ENCODE data around the gene MAPRE3.

Gene MAPRE3

GRCh38 chr2:26951236-26951635, 19.2 kb upstream of the MAPRE3 start:
- no peak for DNase-seq

GRCh38 chr2:26952374-26952773, 18.1 kb upstream of the MAPRE3 start:
- no peak for DNase-seq

GRCh38 chr2:26954135-26954534, 16.3 kb upstream of the MAPRE3 start:
- DNase-seq: no peak

- DNase-seq: no peak
Measured at GRCh38 chr2:26957041-26957440, 13.4 kb upstream of the MAPRE3 start.

- no peak for DNase-seq
Measured at GRCh38 chr2:26957534-26957933, 12.9 kb upstream of the MAPRE3 start.

GRCh38 chr2:26959331-26959730, 11.1 kb upstream of the MAPRE3 start:
- DNase-seq: no peak

- no peak for DNase-seq
Measured at GRCh38 chr2:26964446-26965130, 5.8 kb upstream of the MAPRE3 start.

GRCh38 chr2:26968001-26968400, 2.4 kb upstream of the MAPRE3 start:
- no peak for DNase-seq

- DNase-seq: no peak
Measured at GRCh38 chr2:26969077-26969844, 1.2 kb upstream of the MAPRE3 start.

GRCh38 chr2:26970928-26971627, 641 bp downstream of the MAPRE3 start:
- no peak for DNase-seq

- no peak for DNase-seq
Measured at GRCh38 chr2:26971911-26972786, 1.7 kb downstream of the MAPRE3 start.

GRCh38 chr2:26974352-26974751, 3.9 kb downstream of the MAPRE3 start:
- DNase-seq: no peak

- no peak for DNase-seq
Measured at GRCh38 chr2:26975102-26975501, 4.7 kb downstream of the MAPRE3 start.

GRCh38 chr2:26975656-26976055, 5.2 kb downstream of the MAPRE3 start:
- no peak for DNase-seq

GRCh38 chr2:26976237-26976636, 5.8 kb downstream of the MAPRE3 start:
- no peak for DNase-seq

- no peak for DNase-seq
Measured at GRCh38 chr2:26977012-26977411, 6.6 kb downstream of the MAPRE3 start.

GRCh38 chr2:26978061-26978596, 7.7 kb downstream of the MAPRE3 start:
- DNase-seq: no peak

- DNase-seq: no peak
Measured at GRCh38 chr2:26979741-26980140, 9.3 kb downstream of the MAPRE3 start.

- DNase-seq: no peak
Measured at GRCh38 chr2:26980971-26981370, 10.5 kb downstream of the MAPRE3 start.

- no peak for DNase-seq
Measured at GRCh38 chr2:26982102-26982742, 11.8 kb downstream of the MAPRE3 start.

GRCh38 chr2:26983746-26984145, 13.3 kb downstream of the MAPRE3 start:
- DNase-seq: no peak

GRCh38 chr2:26985807-26986206, 15.4 kb downstream of the MAPRE3 start:
- no peak for DNase-seq
